Natural killer cell (primary cell): ENCODE results near the gene MTUS2. TPM values are rescaled to one million over a fixed set of nuclear protein-coding genes. Genes with fewer than 3 reads are reported as not detected.

Source experiments
- ATAC-seq, 3 donors: fragments of 150-1000 bp in 2 of 3; fragments of 200-7000 bp in 1 of 3; cut with Tn5 transposase; 1 replicate in 1 of 3; 2 replicates in 2 of 3; pipeline ENCODE4 v1.10.0; 2021; ENCODE audit warnings: mild to moderate bottlenecking in 2 of 3, moderate library complexity in 2 of 3
- DNase-seq, 2 donors: peaks; one replicate each; pipeline versions ENCODE4 v3.0.0 to v3.0.0-alpha.2; 2013 to 2021; ENCODE audit warnings: mixed read lengths in 1 of 2
- H3K27ac ChIP-seq: one replicate; pipeline ENCODE4 v1.5.1; 2013; ENCODE audit warnings: mild to moderate bottlenecking, low read length
- H3K27me3 ChIP-seq: one replicate; pipeline ENCODE4 v1.6.1; 2013; ENCODE audit warnings: low read length; ENCODE audit not compliant: control insufficient read depth, insufficient read depth
- H3K36me3 ChIP-seq: one replicate; pipeline ENCODE4 v1.6.1; 2013; ENCODE audit warnings: low read length; ENCODE audit not compliant: control insufficient read depth, insufficient read depth
- H3K4me1 ChIP-seq: one replicate; pipeline ENCODE4 v1.6.1; 2013; ENCODE audit warnings: low read length; ENCODE audit not compliant: control insufficient read depth, insufficient read depth
- H3K4me3 ChIP-seq: one replicate; pipeline ENCODE4 v1.5.1; 2013; ENCODE audit warnings: low read length
- H3K9me3 ChIP-seq: one replicate; pipeline ENCODE4 v1.6.1; 2013; ENCODE audit warnings: low read length; ENCODE audit not compliant: control insufficient read depth, insufficient read depth
- H3K27ac Mint-ChIP-seq, 2 donors: one replicate each; pipeline ENCODE4 v1.8.0; 2022; ENCODE audit warnings: mild to moderate bottlenecking in 2 of 2, mixed read lengths in 2 of 2, moderate library complexity in 1 of 2
- H3K27me3 Mint-ChIP-seq, 2 donors: one replicate each; pipeline ENCODE4 v1.8.0; 2022; ENCODE audit warnings: low read depth in 2 of 2, mixed read lengths in 2 of 2
- H3K36me3 Mint-ChIP-seq: one replicate; pipeline ENCODE4 v1.8.0; 2022; ENCODE audit warnings: mixed read lengths
- H3K4me1 Mint-ChIP-seq, 2 donors: one replicate each; pipeline ENCODE4 v1.8.0; 2022; ENCODE audit warnings: mixed read lengths in 2 of 2
- H3K4me3 Mint-ChIP-seq: one replicate; pipeline ENCODE4 v1.8.0; 2022; ENCODE audit warnings: mild to moderate bottlenecking, moderate library complexity, mixed read lengths
- H3K9me3 Mint-ChIP-seq, 2 donors: one replicate each; pipeline ENCODE4 v1.8.0; 2022; ENCODE audit warnings: mixed read lengths in 2 of 2
- CTCF ChIP-seq: fragments of 200-600 bp; IDR thresholded peaks from one replicate; pipeline ENCODE4 v1.8.0; 2022; ENCODE audit warnings: antibody characterized with exemption
- WGBS: methylation state at CpG from one replicate; pipeline ENCODE4 v1.1.7; 2013; ENCODE audit warnings: missing lambda C conversion rate; ENCODE audit not compliant: insufficient coverage; 5-methylcytosine and 5-hydroxymethylcytosine counted together
- intact Hi-C: fragments of 100-400 bp; cut with micrococcal nuclease; formaldehyde crosslinking; loops from one replicate; pipeline ENCODE4 v1.14.2; 2022
- total RNA-seq, 4 donors: library from RNA; stranded (reverse); fragments of 120-200 nt in 1 of 4; gene quantifications; one replicate each; pipeline versions ENCODE4 v1.2.3 to v1.2.4, GENCODE V29; 2013 to 2022

Gene MTUS2
- total RNA-seq, 3 donors from 2014 or later (not counting 1 experiment from before 2014, with no cell fraction given): not detected

GRCh38 chr13:28875846-28876615 is 55.9 kb downstream of the MTUS2 start:
- Histone ChIP-seq H3K27ac (no peak overlapping the region), H3K4me1 (no peaks in the 10 kb centered on the region), H3K36me3 (no peaks in the 10 kb centered on the region), H3K9me3 (peaks cover 4% of the 10 kb centered on the region), H3K27me3 (no peaks in the 10 kb centered on the region), H3K4me3 (no peak overlapping the region)
- Mint-ChIP-seq H3K4me3 (no peak overlapping the region), H3K4me1 (no peaks in the 10 kb centered on the region), H3K36me3 (no peaks in the 10 kb centered on the region), H3K27me3 (no peaks in the 10 kb centered on the region), H3K27ac (no peak overlapping the region), H3K9me3 (peaks cover 3 to 6% of the 10 kb centered on the region in 2 donors)
- TF ChIP-seq CTCF: no peak
- DNase-seq (no peak), ATAC-seq (no peak)
- intact Hi-C loops: no loop called here
- WGBS: 89% methylated on average over 6 of the region's 6 CpGs

DNA sequence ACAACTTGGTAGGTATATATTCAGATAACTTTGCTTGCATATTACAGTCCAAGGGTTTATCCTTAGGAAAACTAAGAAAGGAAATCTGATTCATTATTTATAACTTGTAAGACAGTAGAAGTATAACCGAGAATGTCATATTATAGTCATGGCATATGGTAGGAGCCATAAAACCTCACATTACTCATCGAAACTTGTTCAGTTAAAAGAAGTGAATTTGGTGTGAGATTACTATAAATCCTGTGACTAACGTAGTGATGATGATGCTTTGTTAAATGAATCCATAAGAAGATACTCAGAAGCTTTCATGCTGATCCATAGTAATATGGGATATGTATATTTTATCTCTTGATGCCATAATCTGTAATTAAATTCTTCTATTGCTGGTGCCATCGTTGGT is 57.3 kb downstream of the MTUS2 start:
- Mint-ChIP-seq H3K27ac (no peak overlapping the region), H3K27me3 (no peaks in the 10 kb centered on the region), H3K36me3 (no peaks in the 10 kb centered on the region), H3K4me1 (no peaks in the 10 kb centered on the region), H3K9me3 (peaks cover 0 to 6% of the 10 kb centered on the region in 2 donors), H3K4me3 (no peak overlapping the region)
- DNase-seq (no peak), ATAC-seq (no peak)
- no peaks in the 10 kb centered on the region for H3K36me3 ChIP-seq
- H3K27me3 ChIP-seq: no peaks in the 10 kb centered on the region
- no peak overlapping the region for H3K27ac ChIP-seq
- 94% methylated on average over 2 of the region's 4 CpGs for WGBS
- H3K4me3 ChIP-seq: no peak overlapping the region
- no peaks in the 10 kb centered on the region for H3K4me1 ChIP-seq
- intact Hi-C loops: no loop called here
- peaks cover 4% of the 10 kb centered on the region for H3K9me3 ChIP-seq
- TF ChIP-seq CTCF: no peak

- DNase-seq: no peak
- ATAC-seq: no peak
- no peaks in the 10 kb centered on the region for H3K27me3 ChIP-seq
- H3K36me3 Mint-ChIP-seq: no peaks in the 10 kb centered on the region
- no peak overlapping the region for H3K4me3 Mint-ChIP-seq
- H3K36me3 ChIP-seq: no peaks in the 10 kb centered on the region
- no peaks in the 10 kb centered on the region for H3K4me1 ChIP-seq
- no peak overlapping the region for H3K4me3 ChIP-seq
- intact Hi-C loops: no loop called here
- WGBS: 73% methylated on average over 4 of the region's 4 CpGs
- H3K4me1 Mint-ChIP-seq: no peaks in the 10 kb centered on the region
- no peaks in the 10 kb centered on the region for H3K27me3 Mint-ChIP-seq
- no peak overlapping the region for H3K27ac ChIP-seq
- H3K9me3 Mint-ChIP-seq: peaks cover 0 to 4% of the 10 kb centered on the region in 2 donors
- TF ChIP-seq CTCF: no peak
- H3K9me3 ChIP-seq: no peaks in the 10 kb centered on the region
- no peak overlapping the region for H3K27ac Mint-ChIP-seq
Measured at GRCh38 chr13:28885181-28885580, 65.0 kb downstream of the MTUS2 start.
